ENCODE results near the gene PKIB.
"Not testable (repeated sequence)": the region's sequence is repeated elsewhere in the genome, so short reads cannot be mapped to it uniquely, and the experiment has no call there.

The PKIB gene

GRCh38 chr6:122609881-122610689, at the start of gene PKIB:
TSS of gene PKIB (plus strand) at chr6:122610405. CDS start at chr6:122717795, 107,390 bp downstream.
- DNase-seq, result no peak

GRCh38 chr6:122563364-122564052, 46.7 kb upstream of the PKIB start:
- no peak for DNase-seq

GRCh38 chr6:122564230-122564629, 46.0 kb upstream of the PKIB start:
- no peak for DNase-seq

GRCh38 chr6:122565708-122566107, 44.5 kb upstream of the PKIB start:
- no peak for DNase-seq

- DNase-seq, result no peak
Measured at GRCh38 chr6:122567034-122567433, 43.2 kb upstream of the PKIB start.

- no peak for DNase-seq
Measured at GRCh38 chr6:122568350-122568749, 41.9 kb upstream of the PKIB start.

- no peak for DNase-seq
Measured at GRCh38 chr6:122568797-122569221, 41.4 kb upstream of the PKIB start.

- DNase-seq, result no peak
Measured at GRCh38 chr6:122569230-122569771, 40.9 kb upstream of the PKIB start.

- no peak for DNase-seq
Measured at GRCh38 chr6:122571888-122572287, 38.3 kb upstream of the PKIB start.

- DNase-seq, result no peak
Measured at GRCh38 chr6:122576888-122577287, 33.3 kb upstream of the PKIB start.

- DNase-seq, result no peak
Measured at GRCh38 chr6:122578961-122579360, 31.2 kb upstream of the PKIB start.

- no peak for DNase-seq
Measured at GRCh38 chr6:122580737-122581136, 29.5 kb upstream of the PKIB start.

GRCh38 chr6:122589115-122589514, 21.1 kb upstream of the PKIB start:
- no peak for DNase-seq

GRCh38 chr6:122598295-122598694, 11.9 kb upstream of the PKIB start:
- not testable (repeated sequence) for DNase-seq

- DNase-seq, result no peak
Measured at GRCh38 chr6:122604676-122605075, 5.5 kb upstream of the PKIB start.

- no peak for DNase-seq
Measured at GRCh38 chr6:122610690-122611455, 668 bp downstream of the PKIB start.

GRCh38 chr6:122612838-122613237, 2.6 kb downstream of the PKIB start:
- no peak for DNase-seq

GRCh38 chr6:122614303-122614702, 4.1 kb downstream of the PKIB start:
- no peak for DNase-seq

GRCh38 chr6:122615409-122615808, 5.2 kb downstream of the PKIB start:
- no peak for DNase-seq

- DNase-seq, result no peak
Measured at GRCh38 chr6:122616877-122617276, 6.7 kb downstream of the PKIB start.

- DNase-seq, result no peak
Measured at GRCh38 chr6:122619309-122619708, 9.1 kb downstream of the PKIB start.

GRCh38 chr6:122620428-122620827, 10.2 kb downstream of the PKIB start:
- no peak for DNase-seq

- no peak for DNase-seq
Measured at GRCh38 chr6:122620902-122621301, 10.7 kb downstream of the PKIB start.

Data from activated effector memory CD4-positive, alpha-beta T cell treated with Interleukin-2 at 50 U/mL for 16 hours (primary cell).